ENCODE results near the gene MORN1.

The MORN1 gene

DNA sequence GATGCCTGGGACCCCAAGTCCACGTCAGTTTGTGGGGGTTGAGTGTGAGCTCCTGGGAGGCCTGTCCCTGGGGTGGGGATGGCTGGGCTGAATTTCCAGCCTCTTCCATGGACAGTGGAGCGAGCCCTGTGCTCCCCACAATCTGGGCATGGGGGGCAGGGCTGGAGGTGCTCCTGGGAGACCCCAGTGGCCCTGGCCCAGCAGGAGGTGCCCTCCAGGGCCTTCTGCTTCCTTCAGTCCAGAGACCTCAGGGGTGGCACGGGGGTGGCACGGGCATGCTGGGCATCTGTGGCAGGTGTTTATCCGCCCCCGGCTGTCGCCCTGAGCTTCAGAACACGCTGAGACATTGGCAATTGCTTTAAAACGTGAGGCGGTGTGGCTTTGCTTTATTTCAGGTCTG lies 40.9 kb downstream of the MORN1 start:
- no peak overlapping the region for H3K27ac ChIP-seq (ENCODE audit: low read length)
- TF ChIP-seq, protein P1, sequence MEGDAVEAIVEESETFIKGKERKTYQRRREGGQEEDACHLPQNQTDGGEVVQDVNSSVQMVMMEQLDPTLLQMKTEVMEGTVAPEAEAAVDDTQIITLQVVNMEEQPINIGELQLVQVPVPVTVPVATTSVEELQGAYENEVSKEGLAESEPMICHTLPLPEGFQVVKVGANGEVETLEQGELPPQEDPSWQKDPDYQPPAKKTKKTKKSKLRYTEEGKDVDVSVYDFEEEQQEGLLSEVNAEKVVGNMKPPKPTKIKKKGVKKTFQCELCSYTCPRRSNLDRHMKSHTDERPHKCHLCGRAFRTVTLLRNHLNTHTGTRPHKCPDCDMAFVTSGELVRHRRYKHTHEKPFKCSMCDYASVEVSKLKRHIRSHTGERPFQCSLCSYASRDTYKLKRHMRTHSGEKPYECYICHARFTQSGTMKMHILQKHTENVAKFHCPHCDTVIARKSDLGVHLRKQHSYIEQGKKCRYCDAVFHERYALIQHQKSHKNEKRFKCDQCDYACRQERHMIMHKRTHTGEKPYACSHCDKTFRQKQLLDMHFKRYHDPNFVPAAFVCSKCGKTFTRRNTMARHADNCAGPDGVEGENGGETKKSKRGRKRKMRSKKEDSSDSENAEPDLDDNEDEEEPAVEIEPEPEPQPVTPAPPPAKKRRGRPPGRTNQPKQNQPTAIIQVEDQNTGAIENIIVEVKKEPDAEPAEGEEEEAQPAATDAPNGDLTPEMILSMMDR (IDR thresholded peaks at IDR 0.05; ENCODE audit: low read depth, low read length): no peak
- no peak for TF ChIP-seq EZH2phosphoT487 (IDR thresholded peaks at IDR 0.05; ENCODE audit: low read depth)
- H3K9ac ChIP-seq (ENCODE audit: low read length): no peak overlapping the region
- H3K79me2 ChIP-seq (ENCODE audit: low read length): no peaks in the 10 kb centered on the region
- no peaks in the 10 kb centered on the region for H3K9me3 ChIP-seq (ENCODE audit: insufficient read depth, low read length)
- no peak overlapping the region for H3K4me2 ChIP-seq (ENCODE audit: low read length)
- no peaks in the 10 kb centered on the region for H3K4me1 ChIP-seq (ENCODE audit: low read length)
- no peaks in the 10 kb centered on the region for H4K20me1 ChIP-seq (ENCODE audit: insufficient read depth, low read length)
- H3K27me3 ChIP-seq (ENCODE audit: low read depth, low read length): no peaks in the 10 kb centered on the region
- no peaks in the 10 kb centered on the region for H3K36me3 ChIP-seq (replicated peaks; ENCODE audit: low read depth, low read length)
- H2AFZ ChIP-seq (ENCODE audit: low read depth, low read length): no peak overlapping the region
- no peak overlapping the region for H3K4me3 ChIP-seq (ENCODE audit: low read length)

DNA sequence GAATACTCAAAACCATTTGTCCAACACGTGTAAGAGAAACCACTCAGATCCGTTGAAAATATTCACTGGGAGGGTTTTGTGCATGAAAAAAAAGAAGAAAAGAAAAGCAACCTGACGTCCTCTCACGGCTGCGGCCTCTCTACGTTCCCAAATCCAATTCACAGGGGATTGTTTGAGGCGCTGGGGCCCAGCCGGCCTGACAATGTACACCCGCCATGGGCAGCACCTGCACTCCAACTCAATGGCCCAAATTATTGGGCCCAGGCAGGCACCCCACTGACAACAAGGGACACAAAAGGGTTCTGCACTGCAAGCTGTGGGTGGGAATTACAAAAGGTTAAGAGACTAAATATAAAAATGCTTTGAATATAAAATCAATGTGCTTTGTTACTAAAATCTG lies 41.5 kb downstream of the MORN1 start:
- Histone ChIP-seq H3K4me1 (ENCODE audit: low read length) (no peaks in the 10 kb centered on the region), H3K9me3 (ENCODE audit: insufficient read depth, low read length) (no peaks in the 10 kb centered on the region), H3K27me3 (ENCODE audit: low read depth, low read length) (no peaks in the 10 kb centered on the region), H3K4me3 (ENCODE audit: low read length) (no peak overlapping the region), H3K4me2 (ENCODE audit: low read length) (no peak overlapping the region), H3K36me3 (replicated peaks; ENCODE audit: low read depth, low read length) (no peaks in the 10 kb centered on the region), H2AFZ (ENCODE audit: low read depth, low read length) (no peak overlapping the region), H3K27ac (ENCODE audit: low read length) (no peak overlapping the region), H3K9ac (ENCODE audit: low read length) (no peak overlapping the region), H4K20me1 (ENCODE audit: insufficient read depth, low read length) (no peaks in the 10 kb centered on the region), H3K79me2 (ENCODE audit: low read length) (no peaks in the 10 kb centered on the region)
- TF ChIP-seq EZH2phosphoT487 (IDR thresholded peaks at IDR 0.05; ENCODE audit: low read depth): no peak
- TF ChIP-seq, protein P1 (IDR thresholded peaks at IDR 0.05; ENCODE audit: low read depth, low read length): no peak

- Histone ChIP-seq H3K27ac (ENCODE audit: low read length) (no peak overlapping the region), H2AFZ (ENCODE audit: low read depth, low read length) (no peak overlapping the region), H3K9ac (ENCODE audit: low read length) (no peak overlapping the region), H3K4me2 (ENCODE audit: low read length) (no peak overlapping the region), H3K36me3 (replicated peaks; ENCODE audit: low read depth, low read length) (no peaks in the 10 kb centered on the region), H3K4me3 (ENCODE audit: low read length) (no peak overlapping the region), H3K9me3 (ENCODE audit: insufficient read depth, low read length) (no peaks in the 10 kb centered on the region), H3K27me3 (ENCODE audit: low read depth, low read length) (no peaks in the 10 kb centered on the region), H3K79me2 (ENCODE audit: low read length) (no peaks in the 10 kb centered on the region), H3K4me1 (ENCODE audit: low read length) (no peaks in the 10 kb centered on the region), H4K20me1 (ENCODE audit: insufficient read depth, low read length) (no peaks in the 10 kb centered on the region)
- TF ChIP-seq, protein P1 (IDR thresholded peaks at IDR 0.05; ENCODE audit: low read depth, low read length): no peak
- TF ChIP-seq EZH2phosphoT487 (IDR thresholded peaks at IDR 0.05; ENCODE audit: low read depth): no peak
Observed at GRCh38 chr1:2348346-2349325, 42.7 kb downstream of the MORN1 start.

DNA sequence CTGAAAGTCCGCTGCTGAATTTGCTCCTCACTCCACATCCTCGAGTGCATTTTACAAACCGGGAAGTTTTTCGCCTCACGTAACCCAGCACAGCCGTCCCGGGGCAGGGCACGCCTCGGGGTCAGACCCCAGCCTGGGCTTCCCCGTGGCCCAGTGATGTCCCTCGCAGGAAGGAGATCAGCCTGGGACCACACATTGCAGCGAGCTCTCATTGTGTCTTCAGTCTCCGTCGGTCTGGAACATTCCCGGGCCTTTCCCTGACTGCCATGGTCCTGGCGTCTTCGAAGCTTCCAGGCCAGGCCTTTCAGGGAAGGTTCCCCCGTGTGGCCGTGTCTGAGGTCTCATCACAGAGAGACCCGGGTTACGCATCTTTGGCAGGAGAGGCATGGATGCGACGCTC lies 43.5 kb downstream of the MORN1 start:
- H3K4me3 ChIP-seq (ENCODE audit: low read length): no peak overlapping the region
- TF ChIP-seq, protein P1 (IDR thresholded peaks at IDR 0.05; ENCODE audit: low read depth, low read length): no peak
- no peak for TF ChIP-seq EZH2phosphoT487 (IDR thresholded peaks at IDR 0.05; ENCODE audit: low read depth)
- H4K20me1 ChIP-seq (ENCODE audit: insufficient read depth, low read length): no peaks in the 10 kb centered on the region
- H3K27ac ChIP-seq (ENCODE audit: low read length): no peak overlapping the region
- H2AFZ ChIP-seq (ENCODE audit: low read depth, low read length): no peak overlapping the region
- no peaks in the 10 kb centered on the region for H3K4me1 ChIP-seq (ENCODE audit: low read length)
- no peak overlapping the region for H3K9ac ChIP-seq (ENCODE audit: low read length)
- H3K79me2 ChIP-seq (ENCODE audit: low read length): no peaks in the 10 kb centered on the region
- H3K27me3 ChIP-seq (ENCODE audit: low read depth, low read length): no peaks in the 10 kb centered on the region
- no peaks in the 10 kb centered on the region for H3K36me3 ChIP-seq (replicated peaks; ENCODE audit: low read depth, low read length)
- no peaks in the 10 kb centered on the region for H3K9me3 ChIP-seq (ENCODE audit: insufficient read depth, low read length)
- H3K4me2 ChIP-seq (ENCODE audit: low read length): no peak overlapping the region

All from OCI-LY3 (cell line).